ENCODE data around the gene PRKCB.
"Not testable (repeated sequence)": the region's sequence is repeated elsewhere in the genome, so short reads cannot be mapped to it uniquely, and the experiment has no call there.

Gene PRKCB

GRCh38 chr16:24235806-24236205 is 400.0 kb downstream of the PRKCB start:
- DNase-seq (ENCODE audit: low read depth, low spot score) = no peak

- DNase-seq (ENCODE audit: low read depth, low spot score) = not testable (repeated sequence)
These were observed 403.1 kb downstream of the PRKCB start for GRCh38 chr16:24238846-24239245.

GRCh38 chr16:24246911-24247607 is 411.3 kb downstream of the PRKCB start:
- DNase-seq (ENCODE audit: low read depth, low spot score) = no peak

GRCh38 chr16:24253192-24253591 is 417.4 kb downstream of the PRKCB start:
- DNase-seq (ENCODE audit: low read depth, low spot score) = peak; percentile 62

DNA sequence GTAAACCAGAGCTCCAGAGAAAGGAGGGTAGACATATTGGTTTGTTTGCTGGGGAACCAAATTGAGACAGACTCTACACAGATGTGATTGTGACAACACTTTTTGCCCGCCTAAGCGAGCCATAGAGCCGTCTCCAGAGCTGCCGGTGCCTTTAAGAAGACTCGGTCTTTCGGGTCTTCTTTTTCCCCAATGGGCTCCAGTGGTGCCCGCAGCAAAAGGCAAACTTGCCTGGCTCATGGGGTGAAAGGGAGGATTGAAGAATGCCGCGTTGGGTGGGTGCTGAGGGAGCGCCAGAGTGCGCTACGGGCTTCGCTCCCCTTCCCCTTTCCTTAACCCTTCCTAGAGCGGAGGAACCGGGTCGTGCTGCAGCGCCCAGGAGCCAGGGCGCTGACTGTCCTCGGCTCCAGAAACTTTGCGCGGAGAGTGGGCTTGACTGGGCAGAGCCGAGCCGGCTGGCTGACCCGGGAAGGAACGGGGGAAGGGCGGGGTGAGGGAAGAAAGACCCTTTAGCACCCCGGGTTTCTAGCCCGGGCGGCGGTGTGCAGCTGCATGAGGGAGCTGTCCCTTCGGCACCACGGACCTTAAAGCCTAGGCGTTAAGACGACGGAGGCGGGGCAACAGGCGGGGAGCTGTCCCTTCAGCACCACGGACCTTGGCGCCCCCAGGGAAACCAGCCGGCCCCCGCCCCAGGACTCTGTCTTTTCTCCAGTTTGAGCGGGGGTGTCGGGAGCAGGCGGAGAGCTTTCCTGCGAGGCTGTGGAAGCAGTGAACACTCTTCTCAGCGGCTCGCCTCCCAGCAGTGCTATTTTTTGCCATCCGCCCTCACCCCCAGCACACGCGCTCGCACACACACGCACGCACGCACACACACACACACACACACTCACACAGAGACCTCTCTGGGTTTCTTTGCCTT is 419.9 kb downstream of the PRKCB start, which contains the start of gene CACNG3:
CACNG3 (plus strand) TSS at position 880 of the 916 bp plus-strand sequence. CDS start 420 bp downstream, outside the sequence.
- DNase-seq (ENCODE audit: low read depth, low spot score) = peak; percentile 86

GRCh38 chr16:24257958-24258357 is 422.2 kb downstream of the PRKCB start:
- no peak for DNase-seq (ENCODE audit: low read depth, low spot score)

GRCh38 chr16:24258791-24259190 is 423.0 kb downstream of the PRKCB start:
- DNase-seq (ENCODE audit: low read depth, low spot score) = no peak

DNA sequence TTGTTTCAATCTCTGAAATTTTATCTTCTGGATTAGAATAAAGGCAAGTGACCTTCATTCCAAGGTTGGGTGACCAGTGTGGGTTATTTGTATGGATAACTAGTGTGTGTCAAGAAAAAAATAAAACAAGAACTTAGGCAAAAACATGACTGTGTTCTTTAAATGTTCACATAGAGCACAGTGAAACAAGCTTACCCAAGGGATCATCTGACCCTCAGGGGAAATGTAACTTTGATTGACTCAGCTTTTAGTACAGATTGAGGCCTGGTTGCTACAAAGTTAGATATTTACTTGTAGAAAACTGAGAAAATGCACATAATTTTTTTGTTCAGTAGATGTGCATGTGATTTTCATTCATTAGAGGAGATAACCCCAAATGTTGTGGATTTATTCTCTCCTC is 427.0 kb downstream of the PRKCB start:
- no peak for DNase-seq (ENCODE audit: low read depth, low spot score)
